Sigmoid colon (tissue), 4 donors: Measurements from ENCODE around the gene BST1.

Source experiments
- EP300 ChIP-seq, 4 donors: sonication (generic); formaldehyde crosslinking; IDR thresholded peaks; one replicate each; pipeline ENCODE4 v1.6.1; 2017; ENCODE audit warnings: antibody characterized with exemption in 4 of 4
- POLR2A ChIP-seq, 2 donors: fragments of 450-650 bp; IDR thresholded peaks; one replicate each; pipeline ENCODE4 v1.6.1; 2016; ENCODE audit warnings: antibody characterized with exemption in 2 of 2, mild to moderate bottlenecking in 2 of 2, moderate library complexity in 2 of 2
- POLR2AphosphoS5 ChIP-seq, 4 donors: sonication (generic); formaldehyde crosslinking; IDR thresholded peaks; one replicate each; pipeline ENCODE4 v1.6.1; 2017; ENCODE audit warnings: antibody characterized with exemption in 4 of 4
- TF ChIP-seq, protein P1 (sequence below), 4 experiments: fragments of 450-650 bp in 3 of 4; fragments of 200-600 bp in 1 of 4; IDR thresholded peaks; one replicate each; pipeline ENCODE4 v1.5.1; 2016 to 2019; ENCODE audit warnings: antibody characterized with exemption in 4 of 4, mild to moderate bottlenecking in 3 of 4, moderate library complexity in 2 of 4

DNA sequence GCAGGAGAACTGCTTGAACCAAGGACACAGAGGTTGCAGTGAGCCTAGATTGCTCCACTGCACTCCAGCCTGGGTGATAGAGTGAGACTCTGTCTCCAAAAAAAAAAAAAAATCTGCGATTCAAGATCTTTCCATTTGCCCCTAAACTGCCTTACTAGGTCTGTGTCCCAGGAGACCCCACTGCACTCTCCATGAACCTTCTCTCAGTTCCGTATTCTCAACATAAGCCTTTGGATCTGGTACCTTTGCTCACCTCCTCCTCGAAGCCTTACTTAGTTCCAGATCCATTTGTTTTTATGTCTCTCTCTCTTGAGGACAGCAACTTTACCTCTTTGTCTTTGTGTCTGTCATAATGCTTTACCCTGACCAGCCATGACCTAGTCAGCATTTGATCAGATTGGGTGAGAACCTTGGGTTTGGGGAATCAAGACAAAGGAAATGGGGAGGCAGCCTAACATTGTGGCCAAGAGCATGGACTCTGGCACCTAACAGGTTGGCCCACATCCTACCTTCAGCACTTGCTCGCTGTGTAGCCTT, 33.7 kb downstream of the BST1 start:
- TF ChIP-seq, protein P1, sequence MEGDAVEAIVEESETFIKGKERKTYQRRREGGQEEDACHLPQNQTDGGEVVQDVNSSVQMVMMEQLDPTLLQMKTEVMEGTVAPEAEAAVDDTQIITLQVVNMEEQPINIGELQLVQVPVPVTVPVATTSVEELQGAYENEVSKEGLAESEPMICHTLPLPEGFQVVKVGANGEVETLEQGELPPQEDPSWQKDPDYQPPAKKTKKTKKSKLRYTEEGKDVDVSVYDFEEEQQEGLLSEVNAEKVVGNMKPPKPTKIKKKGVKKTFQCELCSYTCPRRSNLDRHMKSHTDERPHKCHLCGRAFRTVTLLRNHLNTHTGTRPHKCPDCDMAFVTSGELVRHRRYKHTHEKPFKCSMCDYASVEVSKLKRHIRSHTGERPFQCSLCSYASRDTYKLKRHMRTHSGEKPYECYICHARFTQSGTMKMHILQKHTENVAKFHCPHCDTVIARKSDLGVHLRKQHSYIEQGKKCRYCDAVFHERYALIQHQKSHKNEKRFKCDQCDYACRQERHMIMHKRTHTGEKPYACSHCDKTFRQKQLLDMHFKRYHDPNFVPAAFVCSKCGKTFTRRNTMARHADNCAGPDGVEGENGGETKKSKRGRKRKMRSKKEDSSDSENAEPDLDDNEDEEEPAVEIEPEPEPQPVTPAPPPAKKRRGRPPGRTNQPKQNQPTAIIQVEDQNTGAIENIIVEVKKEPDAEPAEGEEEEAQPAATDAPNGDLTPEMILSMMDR (IDR thresholded peaks at IDR 0.05), result no peak
- TF ChIP-seq POLR2A (IDR thresholded peaks at IDR 0.05) (no peak), POLR2AphosphoS5 (IDR thresholded peaks at IDR 0.05) (no peak), EP300 (IDR thresholded peaks at IDR 0.05) (no peak)
